Erythroblast (primary cell): ENCODE results near the gene TUBA3D.
"Not testable (repeated sequence)": the region's sequence is repeated elsewhere in the genome, so short reads cannot be mapped to it uniquely, and the experiment has no call there.

ENCODE experiments used
- GATA1 ChIP-seq: IDR thresholded peaks from 2 replicates; pipeline ENCODE4 v1.6.1; 2011; ENCODE audit warnings: low read depth, mild to moderate bottlenecking, control low read depth, low read length, moderate library complexity
- POLR2A ChIP-seq: IDR thresholded peaks from 2 replicates; pipeline ENCODE4 v1.6.1; 2011; ENCODE audit warnings: mild to moderate bottlenecking, low read length

DNA sequence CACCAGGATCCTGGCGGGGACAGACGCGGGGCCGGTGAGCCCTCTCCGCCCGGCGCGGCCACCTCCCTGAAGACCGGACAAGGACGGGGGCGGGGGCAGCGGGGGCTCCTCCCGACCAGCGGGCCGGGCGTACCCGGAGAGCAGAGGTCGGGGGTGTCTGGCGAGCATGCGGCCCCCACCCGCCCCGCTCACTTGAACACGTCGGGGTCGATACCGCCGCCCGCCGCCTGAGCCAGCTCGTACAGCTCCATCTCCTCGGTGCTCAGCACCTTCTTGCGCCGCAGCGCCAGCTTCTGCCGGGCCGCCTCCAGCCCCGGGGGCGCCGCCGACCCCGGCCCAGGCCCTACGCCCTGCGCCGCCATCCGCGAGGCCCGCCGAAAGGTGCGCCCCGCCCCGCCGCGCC lies 16.1 kb downstream of the TUBA3D start, which contains the start of gene MZT2A:
- not testable (repeated sequence) for TF ChIP-seq POLR2A, GATA1
